NOMO-1 (cell line): Measurements from ENCODE around the gene MTUS2.

ENCODE experiments used
- DNase-seq, 2 experiments: peaks; one replicate each; lab custom pipeline; 2025; ENCODE audit not compliant: unreplicated experiment in 2 of 2; lab: John Stamatoyannopoulos, UW

The MTUS2 gene

GRCh38 chr13:29473166-29473565, 653.0 kb downstream of the MTUS2 start:
- no peak for DNase-seq

- no peak for DNase-seq
Observed at GRCh38 chr13:29474991-29475390, 654.9 kb downstream of the MTUS2 start.

GRCh38 chr13:29476046-29476445, 655.9 kb downstream of the MTUS2 start:
- DNase-seq, result no peak

GRCh38 chr13:29479716-29480492, 659.8 kb downstream of the MTUS2 start:
- DNase-seq, result no peak

- no peak for DNase-seq
Observed at GRCh38 chr13:29480893-29481525, 660.9 kb downstream of the MTUS2 start.

GRCh38 chr13:29481603-29482002, 661.5 kb downstream of the MTUS2 start:
- DNase-seq, result no peak

- no peak for DNase-seq
Observed at GRCh38 chr13:29482504-29482903, 662.4 kb downstream of the MTUS2 start.

- DNase-seq, result no peak
Observed at GRCh38 chr13:29483211-29483610, 663.1 kb downstream of the MTUS2 start.

GRCh38 chr13:29483623-29484022, 663.5 kb downstream of the MTUS2 start:
- no peak for DNase-seq

- no peak for DNase-seq
Observed at GRCh38 chr13:29484236-29484635, 664.1 kb downstream of the MTUS2 start.

- DNase-seq, result no peak
Observed at GRCh38 chr13:29484796-29485195, 664.7 kb downstream of the MTUS2 start.

GRCh38 chr13:29486551-29486950, 666.4 kb downstream of the MTUS2 start:
- no peak for DNase-seq

- DNase-seq, result no peak
Observed at GRCh38 chr13:29487466-29488454, 667.6 kb downstream of the MTUS2 start.

GRCh38 chr13:29489650-29490560, 669.8 kb downstream of the MTUS2 start:
- no peak for DNase-seq

- DNase-seq, result no peak
Observed at GRCh38 chr13:29490561-29490885, 670.4 kb downstream of the MTUS2 start.

GRCh38 chr13:29491248-29491647, 671.1 kb downstream of the MTUS2 start:
- DNase-seq, result no peak

GRCh38 chr13:29493796-29494195, 673.7 kb downstream of the MTUS2 start:
- no peak for DNase-seq

- no peak for DNase-seq
Observed at GRCh38 chr13:29494520-29494919, 674.4 kb downstream of the MTUS2 start.

- DNase-seq, result peak; percentile 94 to 97
Observed at GRCh38 chr13:29496241-29496712, 676.1 kb downstream of the MTUS2 start.

GRCh38 chr13:29497137-29497654, 677.1 kb downstream of the MTUS2 start:
- no peak for DNase-seq
